Sigmoid colon (tissue), 7 donors: ENCODE measurements around the gene KIF26B. TPM values are rescaled to one million over a fixed set of nuclear protein-coding genes. Genes with fewer than 3 reads are reported as not detected.

Source experiments
- DNase-seq: peaks from one replicate; pipeline ENCODE4 v3.0.0-alpha.2; 2019
- H3K27ac ChIP-seq, 4 donors: fragments of 200-600 bp; sonication (generic); one replicate each; pipeline ENCODE4 v1.5.1; 2016 to 2019; ENCODE audit warnings: mild to moderate bottlenecking in 1 of 4
- H3K27me3 ChIP-seq, 3 donors: fragments of 200-600 bp; sonication (generic); one replicate each; pipeline ENCODE4 v1.5.1; 2019; ENCODE audit warnings: mild to moderate bottlenecking in 1 of 3
- H3K36me3 ChIP-seq, 4 donors: fragments of 200-600 bp; sonication (generic); one replicate each; pipeline ENCODE4 v1.5.1; 2016 to 2019
- H3K4me1 ChIP-seq, 4 donors: fragments of 200-600 bp; sonication (generic); one replicate each; pipeline ENCODE4 v1.5.1; 2017 to 2019
- H3K4me3 ChIP-seq, 4 donors: fragments of 200-600 bp; sonication (generic); one replicate each; pipeline ENCODE4 v1.5.1; 2017 to 2019; ENCODE audit warnings: mild to moderate bottlenecking in 2 of 4, moderate library complexity in 1 of 4
- H3K9me3 ChIP-seq, 4 donors: fragments of 200-600 bp in 3 of 4; sonication (generic) in 3 of 4; one replicate each; pipeline versions ENCODE4 v1.5.1 to v1.6.1; 2013 to 2019
- CTCF ChIP-seq, 4 experiments: fragments of 450-650 bp in 3 of 4; fragments of 200-600 bp in 1 of 4; IDR thresholded peaks; one replicate each; pipeline ENCODE4 v1.5.1; 2016 to 2019; ENCODE audit warnings: antibody characterized with exemption in 4 of 4, mild to moderate bottlenecking in 3 of 4, moderate library complexity in 2 of 4
- EP300 ChIP-seq, 4 donors: sonication (generic); formaldehyde crosslinking; IDR thresholded peaks; one replicate each; pipeline ENCODE4 v1.6.1; 2017; ENCODE audit warnings: antibody characterized with exemption in 4 of 4
- POLR2A ChIP-seq, 2 donors: fragments of 450-650 bp; IDR thresholded peaks; one replicate each; pipeline ENCODE4 v1.6.1; 2016; ENCODE audit warnings: antibody characterized with exemption in 2 of 2, mild to moderate bottlenecking in 2 of 2, moderate library complexity in 2 of 2
- POLR2AphosphoS5 ChIP-seq, 4 donors: sonication (generic); formaldehyde crosslinking; IDR thresholded peaks; one replicate each; pipeline ENCODE4 v1.6.1; 2017; ENCODE audit warnings: antibody characterized with exemption in 4 of 4
- WGBS, 2 donors: extraction: QIAGEN DNeasy Blood & Tissue Kit; methylation state at CpG; one replicate each; pipeline ENCODE4 v1.1.7; 2013; 5-methylcytosine and 5-hydroxymethylcytosine counted together
- intact Hi-C: fragments of 100-400 bp; cut with DNase I; formaldehyde crosslinking; loops from one replicate; pipeline ENCODE4 v1.15.1; 2023
- polyA plus RNA-seq, 3 donors: library from polyadenylated mRNA; stranded (reverse); fragments of 200-250 nt; gene quantifications; one replicate each; pipeline ENCODE4 v1.2.3, GENCODE V29; 2013
- total RNA-seq, 4 donors: library from RNA; depleted of rRNA; stranded (reverse); fragments of >200 nt; gene quantifications; one replicate each; pipeline ENCODE4 v1.1.0, GENCODE V29; 2016
- donor health status: healthy with polysubstance abuse.
- donor health status: Bipolar disorder and iron deficiency.
- donor health status: healthy.

KIF26B gene
- total and polyA plus RNA-seq, 7 donors = under 0.01 to 5.5 (median 1.4) TPM; not detected in 1

GRCh38 chr1:245301921-245302320 lies 147.1 kb downstream of the KIF26B start:
- intact Hi-C loops = no loop called here
- no peak for DNase-seq
- no peaks in the 10 kb centered on the region for H3K36me3 ChIP-seq
- no peak overlapping the region for H3K4me3 ChIP-seq
- no peaks in the 10 kb centered on the region for H3K9me3 ChIP-seq
- H3K27me3 ChIP-seq = no peaks in the 10 kb centered on the region
- TF ChIP-seq POLR2A (IDR thresholded peaks at IDR 0.05) (no peak), EP300 (IDR thresholded peaks at IDR 0.05) (no peak), CTCF (IDR thresholded peaks at IDR 0.05) (no peak), POLR2AphosphoS5 (IDR thresholded peaks at IDR 0.05) (no peak)
- H3K4me1 ChIP-seq = peaks cover 0 to 15% (median 11%) of the 10 kb centered on the region in 4 donors
- no peak overlapping the region for H3K27ac ChIP-seq
- 64 to 79% methylated on average over 4 of the region's 4 CpGs for WGBS, 2 donors

- Histone ChIP-seq H3K27ac (no peak overlapping the region), H3K9me3 (no peaks in the 10 kb centered on the region), H3K4me1 (peaks cover 0 to 18% (median 11%) of the 10 kb centered on the region in 4 donors), H3K27me3 (no peaks in the 10 kb centered on the region), H3K4me3 (no peak overlapping the region), H3K36me3 (no peaks in the 10 kb centered on the region)
- DNase-seq = no peak
- intact Hi-C loops = no loop called here
- 74 to 83% methylated on average over 3 of the region's 3 CpGs for WGBS, 2 donors
- TF ChIP-seq POLR2AphosphoS5 (IDR thresholded peaks at IDR 0.05) = no peak
- TF ChIP-seq EP300 (IDR thresholded peaks at IDR 0.05) = no peak
- TF ChIP-seq POLR2A (IDR thresholded peaks at IDR 0.05) = no peak
- no peak for TF ChIP-seq CTCF (IDR thresholded peaks at IDR 0.05)
Observed at GRCh38 chr1:245304698-245305097, 149.9 kb downstream of the KIF26B start.

GRCh38 chr1:245306020-245306419 lies 151.2 kb downstream of the KIF26B start:
- 86 to 91% methylated on average over 1 of the region's 1 CpG for WGBS, 2 donors
- Histone ChIP-seq H3K9me3 (no peaks in the 10 kb centered on the region), H3K27me3 (peaks cover 0 to 7% (median 0%) of the 10 kb centered on the region in 3 donors), H3K36me3 (no peaks in the 10 kb centered on the region), H3K4me3 (no peak overlapping the region), H3K27ac (no peak overlapping the region), H3K4me1 (peaks cover 0 to 15% (median 5%) of the 10 kb centered on the region in 4 donors)
- intact Hi-C loops = no loop called here
- DNase-seq = no peak
- TF ChIP-seq POLR2AphosphoS5 (IDR thresholded peaks at IDR 0.05) = no peak
- no peak for TF ChIP-seq POLR2A (IDR thresholded peaks at IDR 0.05)
- TF ChIP-seq EP300 (IDR thresholded peaks at IDR 0.05) = no peak
- no peak for TF ChIP-seq CTCF (IDR thresholded peaks at IDR 0.05)

- no peak for TF ChIP-seq CTCF (IDR thresholded peaks at IDR 0.05)
- no peak for TF ChIP-seq POLR2A (IDR thresholded peaks at IDR 0.05)
- TF ChIP-seq POLR2AphosphoS5 (IDR thresholded peaks at IDR 0.05) = no peak
- H3K27ac ChIP-seq = no peak overlapping the region
- H3K36me3 ChIP-seq = no peaks in the 10 kb centered on the region
- no peak overlapping the region for H3K4me3 ChIP-seq
- intact Hi-C loops = no loop called here
- 35 to 62% methylated on average over 12 of the region's 12 CpGs for WGBS, 2 donors
- peaks cover 0 to 15% (median 0%) of the 10 kb centered on the region in 3 donors for H3K27me3 ChIP-seq
- no peak for DNase-seq
- H3K9me3 ChIP-seq = no peaks in the 10 kb centered on the region
- peaks cover 0 to 9% (median under 1%) of the 10 kb centered on the region in 4 donors for H3K4me1 ChIP-seq
Observed at GRCh38 chr1:245306628-245307410, 152.0 kb downstream of the KIF26B start.
